ENCODE results near the gene ADCY2. TPM values are rescaled to one million over a fixed set of nuclear protein-coding genes. Genes with fewer than 3 reads are reported as not detected.

The ADCY2 gene
- total RNA-seq, 3 donors from 2014 or later, result 1.7 to 14.8 (median 2.2) TPM

- Histone ChIP-seq H3K36me3 (ENCODE audit: low read depth) (no peaks in the 10 kb centered on the region), H3K4me3 (no peak overlapping the region), H3K4me1 (ENCODE audit: low read depth) (peaks cover 26% of the 10 kb centered on the region), H3K9me3 (no peaks in the 10 kb centered on the region)
- no peak for TF ChIP-seq CTCF (IDR thresholded peaks at IDR 0.05)
- intact Hi-C loops (cut with DNase I, micrococcal nuclease), result no loop called here
- DNase-seq (no peak), ATAC-seq (no peak)
Observed at GRCh38 chr5:7872517-7873130, 476.7 kb downstream of the ADCY2 start.

- DNase-seq (no peak), ATAC-seq (no peak)
- no peak for TF ChIP-seq CTCF (IDR thresholded peaks at IDR 0.05)
- Histone ChIP-seq H3K36me3 (ENCODE audit: low read depth) (no peaks in the 10 kb centered on the region), H3K9me3 (no peaks in the 10 kb centered on the region), H3K4me3 (no peak overlapping the region), H3K4me1 (ENCODE audit: low read depth) (peaks cover 26% of the 10 kb centered on the region)
- intact Hi-C loops (cut with DNase I, micrococcal nuclease), result no loop called here
Observed at GRCh38 chr5:7873216-7873615, 477.3 kb downstream of the ADCY2 start.

- TF ChIP-seq CTCF (IDR thresholded peaks at IDR 0.05), result no peak
- Histone ChIP-seq H3K36me3 (ENCODE audit: low read depth) (no peaks in the 10 kb centered on the region), H3K4me1 (ENCODE audit: low read depth) (peaks cover 29% of the 10 kb centered on the region), H3K4me3 (no peak overlapping the region), H3K9me3 (no peaks in the 10 kb centered on the region)
- ATAC-seq, result no peak
- no peak for DNase-seq
- intact Hi-C loops (cut with DNase I, micrococcal nuclease), result no loop called here
Observed at GRCh38 chr5:7874639-7875038, 478.7 kb downstream of the ADCY2 start.

GRCh38 chr5:7875151-7875550, 479.2 kb downstream of the ADCY2 start:
- no peaks in the 10 kb centered on the region for H3K9me3 ChIP-seq
- peaks cover 25% of the 10 kb centered on the region for H3K4me1 ChIP-seq (ENCODE audit: low read depth)
- DNase-seq (no peak), ATAC-seq (no peak)
- H3K4me3 ChIP-seq, result no peak overlapping the region
- no peak for TF ChIP-seq CTCF (IDR thresholded peaks at IDR 0.05)
- intact Hi-C loops (cut with DNase I, micrococcal nuclease), result no loop called here
- H3K36me3 ChIP-seq (ENCODE audit: low read depth), result no peaks in the 10 kb centered on the region

- peaks cover 14% of the 10 kb centered on the region for H3K4me1 ChIP-seq (ENCODE audit: low read depth)
- DNase-seq (no peak), ATAC-seq (no peak)
- no peak for TF ChIP-seq CTCF (IDR thresholded peaks at IDR 0.05)
- H3K4me3 ChIP-seq, result no peak overlapping the region
- intact Hi-C loops (cut with DNase I, micrococcal nuclease), result no loop called here
- no peaks in the 10 kb centered on the region for H3K36me3 ChIP-seq (ENCODE audit: low read depth)
- H3K9me3 ChIP-seq, result no peaks in the 10 kb centered on the region
Observed at GRCh38 chr5:7876867-7877266, 480.9 kb downstream of the ADCY2 start.

- no peak for TF ChIP-seq CTCF (IDR thresholded peaks at IDR 0.05)
- H3K4me1 ChIP-seq (ENCODE audit: low read depth), result peaks cover 11% of the 10 kb centered on the region
- intact Hi-C loops (cut with DNase I, micrococcal nuclease), result no loop called here
- H3K9me3 ChIP-seq, result no peaks in the 10 kb centered on the region
- H3K4me3 ChIP-seq, result no peak overlapping the region
- ATAC-seq (no peak), DNase-seq (no peak)
- H3K36me3 ChIP-seq (ENCODE audit: low read depth), result no peaks in the 10 kb centered on the region
Observed at GRCh38 chr5:7877851-7878250, 481.9 kb downstream of the ADCY2 start.

Data from mucosa of descending colon (tissue), 3 donors.